GM12878 (cell line): ENCODE data around the gene ATG13. TPM values are rescaled to one million over a fixed set of nuclear protein-coding genes. Genes with fewer than 3 reads are reported as not detected.
"Not testable (repeated sequence)": the region's sequence is repeated elsewhere in the genome, so short reads cannot be mapped to it uniquely, and the experiment has no call there.

Source experiments
- ATAC-seq: fragments of 200-7000 bp; cut with Tn5 transposase; 3 replicates; pipeline ENCODE4 v1.9.1; 2020; ENCODE audit warnings: mild to moderate bottlenecking, moderate library complexity
- BruUV-seq: library from RNA; stranded (reverse); fragments of 400-500 nt; replicated peaks from 2 replicates; lab custom pipeline; 2021; lab: Mats Ljungman, UMichigan
- CTCF ChIA-PET: fragments of 300-600 bp; sonication (Branson Sonifier 250); formaldehyde crosslinking; extraction: SDS; loops from one replicate; lab custom pipeline; 2021; ENCODE audit warnings: inconsistent platforms; lab: Yijun Ruan, JAX
- POLR2A ChIA-PET: fragments of 350-600 bp; formaldehyde crosslinking; extraction: SDS; loops from one replicate; lab custom pipeline; 2021; ENCODE audit warnings: inconsistent platforms; lab: Charles Lee
- RAD21 ChIA-PET: fragments of 300-600 bp; sonication (Branson Sonifier 250); formaldehyde crosslinking; loops from one replicate; lab custom pipeline; 2023; ENCODE audit warnings: antibody characterized with exemption; ENCODE audit not compliant: unreplicated experiment; lab: Charles Lee
- SMC1A ChIA-PET: fragments of 300-600 bp; sonication (Branson Sonifier 250); formaldehyde crosslinking; loops from one replicate; lab custom pipeline; 2023; ENCODE audit not compliant: unreplicated experiment, uncharacterized antibody; lab: Charles Lee
- DNase-seq: peaks from one replicate; pipeline ENCODE4 v3.0.0-alpha.2; 2011; ENCODE audit warnings: low read depth, low spot score
- FAIRE-seq: peaks from 3 replicates; lab custom pipeline; 2011; peaks lifted over from hg19 to GRCh38; lab: Jason Lieb, UNC
- H2AFZ ChIP-seq: 2 replicates; pipeline ENCODE4 v1.6.0; 2011; ENCODE audit warnings: low read depth, low read length, control low read depth; ENCODE audit not compliant: control insufficient read depth
- H3K27ac ChIP-seq: 2 replicates; pipeline ENCODE4 v1.5.1; 2011; ENCODE audit warnings: control low read depth; ENCODE audit not compliant: control insufficient read depth, insufficient read depth
- H3K27me3 ChIP-seq, 2 experiments: replicated peaks in 1 of 2; 2 replicates each; pipeline versions ENCODE4 v1.6.0 to v1.6.1; 2011; ENCODE audit warnings: low read length in 1 of 2; ENCODE audit not compliant: control insufficient read depth in 2 of 2, insufficient read depth in 2 of 2
- H3K36me3 ChIP-seq, 2 experiments: 2 replicates each; pipeline ENCODE4 v1.5.1; 2011; ENCODE audit warnings: low read length in 1 of 2; ENCODE audit not compliant: control insufficient read depth in 2 of 2, insufficient read depth in 2 of 2
- H3K4me1 ChIP-seq: 2 replicates; pipeline ENCODE4 v1.6.1; 2011; ENCODE audit warnings: mild to moderate bottlenecking, low read length, moderate library complexity, mixed read lengths; ENCODE audit not compliant: control insufficient read depth, insufficient read depth
- H3K4me2 ChIP-seq: 2 replicates; pipeline ENCODE4 v1.6.0; 2011; ENCODE audit warnings: control low read depth; ENCODE audit not compliant: control insufficient read depth, insufficient read depth
- H3K4me3 ChIP-seq: fragments of 200-600 bp; sonication (generic); 2 replicates; pipeline ENCODE4 v1.5.1; 2016
- H3K79me2 ChIP-seq: 2 replicates; pipeline ENCODE4 v1.6.0; 2011; ENCODE audit warnings: low read length; ENCODE audit not compliant: control insufficient read depth, insufficient read depth
- H3K9ac ChIP-seq: 2 replicates; pipeline ENCODE4 v1.8.0; 2011; ENCODE audit warnings: low read length, control low read depth, mixed read lengths; ENCODE audit not compliant: control insufficient read depth, insufficient read depth
- H3K9me3 ChIP-seq: replicated peaks from 3 replicates; pipeline ENCODE4 v1.5.1; 2011; ENCODE audit warnings: mild to moderate bottlenecking, low read length; ENCODE audit not compliant: control insufficient read depth, insufficient read depth
- H4K20me1 ChIP-seq: 2 replicates; pipeline ENCODE4 v1.6.0; 2011; ENCODE audit not compliant: control insufficient read depth, insufficient read depth
- CTCF ChIP-seq, 3 experiments: IDR thresholded peaks in 2 of 3; conservative IDR thresholded peaks in 1 of 3; 2 replicates each; pipeline ENCODE4 v1.5.1; 2011; ENCODE audit warnings: low read depth in 3 of 3, low read length in 3 of 3, mild to moderate bottlenecking in 3 of 3, control low read depth in 2 of 3, moderate library complexity in 2 of 3, inconsistent platforms in 1 of 3, mixed read lengths in 1 of 3; ENCODE audit not compliant: control insufficient read depth in 2 of 3, insufficient read depth in 1 of 3; ENCODE audit errors: extremely low read depth in 1 of 3
- HDAC6 ChIP-seq: fragments of 200-600 bp; sonication (generic); IDR thresholded peaks from one replicate; pipeline ENCODE4 v1.8.0; 2017; ENCODE audit warnings: antibody characterized with exemption; ENCODE audit not compliant: unreplicated experiment
- NKRF ChIP-seq: fragments of 450-650 bp; conservative IDR thresholded peaks from 2 replicates; pipeline ENCODE4 v1.6.1; 2017; ENCODE audit warnings: mild to moderate bottlenecking, moderate library complexity
- REST ChIP-seq: IDR thresholded peaks from 2 replicates; pipeline ENCODE4 v1.6.1; 2012; ENCODE audit warnings: mild to moderate bottlenecking, low read depth, low read length
- SUPT20H ChIP-seq: IDR thresholded peaks from 2 replicates; pipeline ENCODE4 v1.6.1; 2011; ENCODE audit warnings: low read depth, mild to moderate bottlenecking, low read length, moderate library complexity, borderline replicate concordance; ENCODE audit not compliant: control insufficient read depth
- WGBS: methylation state at CpG from one replicate; pipeline ENCODE4 v1.1.6; 2016; ENCODE audit warnings: low lambda C conversion rate; ENCODE audit not compliant: insufficient replicate concordance, insufficient coverage; ENCODE audit errors: missing lambda C conversion rate; 5-methylcytosine and 5-hydroxymethylcytosine counted together
- in situ Hi-C: fragments of 300-500 bp; cut with MboI; formaldehyde crosslinking; loops from 9 replicates; pipeline ENCODE4 v1.14.3; 2018; ENCODE audit warnings: mixed read lengths
- intact Hi-C: fragments of 100-400 bp; cut with micrococcal nuclease; formaldehyde crosslinking; loops from one replicate; pipeline ENCODE4 v1.14.2; 2022; ENCODE audit not compliant: unreplicated experiment
- polyA plus RNA-seq, 11 experiments: library from polyadenylated mRNA; depleted of rRNA in 4 of 11; unstranded in 6 of 11; stranded (reverse) in 5 of 11; fragments of >200 nt; fragmentation: Nextera tagmentation in 4 of 11; fragmentation: Illumina TruSeq in 1 of 11; extraction: Ambion mirVana in 4 of 11; extraction: Trizol in 1 of 11; gene quantifications; 1 replicate in 1 of 11; 2 replicates in 10 of 11; pipeline versions ENCODE4 v1.2.1 to v1.2.3, GENCODE V29; 2011 to 2016; ENCODE audit warnings: inconsistent platforms in 2 of 11, missing spikeins in 2 of 11, low read depth in 1 of 11
- total RNA-seq, 4 experiments: library from RNA; depleted of rRNA in 3 of 4; stranded (reverse); fragments of >200 nt in 3 of 4; fragmentation: Illumina TruSeq in 1 of 4; extraction: Trizol in 1 of 4; gene quantifications; 2 replicates each; pipeline versions ENCODE4 v1.2.1 to v1.2.3, GENCODE V29; 2013 to 2021

The ATG13 gene
- total and polyA plus RNA-seq, 10 of the 15 experiments (the other 5 are each of a cell fraction or from before 2014, with no cell fraction given) = 10.9 to 61.6 (median 50.9) TPM

GRCh38 chr11:46668480-46669085, 51.2 kb downstream of the ATG13 start (continued):
- TF ChIP-seq REST (no peak), SUPT20H (no peak), NKRF (no peak)

GRCh38 chr11:46669711-46670139, 52.4 kb downstream of the ATG13 start:
- Histone ChIP-seq H3K4me3 (no peak overlapping the region), H3K27me3 (no peaks in the 10 kb centered on the region), H2AFZ (no peak overlapping the region), H3K79me2 (no peaks in the 10 kb centered on the region), H3K4me1 (no peaks in the 10 kb centered on the region), H3K27ac (no peak overlapping the region), H3K9ac (no peak overlapping the region), H4K20me1 (no peaks in the 10 kb centered on the region), H3K4me2 (no peak overlapping the region), H3K36me3 (peaks cover 15 to 24% of the 10 kb centered on the region in 2 experiments), H3K9me3 (no peaks in the 10 kb centered on the region)
- FAIRE-seq (no peak), DNase-seq (no peak), ATAC-seq (peak; percentile 45; the same call in 2 of the 3 replicates)
- TF ChIP-seq CTCF (IDR thresholded peaks at IDR 0.05 in 2 of 3, conservative IDR thresholded peaks at IDR 0.05 in 1 of 3; ENCODE audit: control insufficient read depth in 2 of 3, extremely low read depth in 1 of 3, insufficient read depth in 1 of 3, low read depth in 3 of 3, low read length in 3 of 3) (peak; percentile 4 to 26 (median 22); a peak in 2 of 6 replicates), HDAC6 (no peak)
- ChIA-PET CTCF (interaction anchor here (0.6 to 1.0 kb wide), 2 partner anchors 10 to 280 kb away, joined by 3 to 4 read pairs; no protein-coding TSS in a partner anchor), RAD21 (no interaction called here), POLR2A (interaction anchor here (0.6 kb wide), 1 partner anchor 25 kb away, joined by 3 read pairs; no protein-coding TSS in a partner anchor), SMC1A (no interaction called here)
- intact Hi-C loops = no loop called here
- in situ Hi-C loops = no loop called here
- no TSS peak for BruUV-seq
- WGBS = 80% methylated on average over 3 of the region's 3 CpGs

GRCh38 chr11:46670521-46670920, 53.2 kb downstream of the ATG13 start:
- H3K27ac ChIP-seq, H3K27me3 ChIP-seq, ATAC-seq, FAIRE-seq, intact Hi-C loops, DNase-seq, RAD21 ChIA-PET, CTCF ChIA-PET, H2AFZ ChIP-seq, H3K79me2 ChIP-seq, H3K4me1 ChIP-seq, H3K9me3 ChIP-seq, H3K4me2 ChIP-seq, H4K20me1 ChIP-seq, in situ Hi-C loops, H3K9ac ChIP-seq, SMC1A ChIA-PET, H3K4me3 ChIP-seq, BruUV-seq: not testable (repeated sequence)
- POLR2A ChIA-PET = interaction anchor here (1.7 kb wide), 1 partner anchor 11 kb away, joined by 3 read pairs; no protein-coding TSS in a partner anchor
- 100% methylated on average over 3 of the region's 3 CpGs for WGBS
- peaks cover 10 to 19% of the 10 kb centered on the region in 2 experiments for H3K36me3 ChIP-seq
